DOHH2 (cell line): ENCODE measurements around the gene CDKL2.

Experiments used
- H3F3A ChIP-seq: fragments of 200-600 bp; sonication (generic), shearing (Covaris generic); 2 replicates; pipeline ENCODE4 v1.6.0; 2016; ENCODE audit warnings: antibody characterized with exemption, mild to moderate bottlenecking; ENCODE audit not compliant: control insufficient read depth, insufficient read depth
- H3K27ac ChIP-seq: fragments of 200-600 bp; sonication (generic); 2 replicates; pipeline ENCODE4 v1.5.1; 2014; ENCODE audit warnings: low read depth, mild to moderate bottlenecking, low read length, moderate library complexity
- H3K27me3 ChIP-seq: fragments of 200-600 bp; sonication (generic); 2 replicates; pipeline ENCODE4 v1.6.1; 2014; ENCODE audit warnings: mild to moderate bottlenecking, low read length, mixed read lengths; ENCODE audit not compliant: control insufficient read depth
- H3K36me3 ChIP-seq: fragments of 200-600 bp; sonication (generic); 2 replicates; pipeline ENCODE4 v1.6.1; 2014; ENCODE audit warnings: mild to moderate bottlenecking, low read length, moderate library complexity, mixed read lengths; ENCODE audit not compliant: control insufficient read depth
- H3K4me1 ChIP-seq: fragments of 200-600 bp; sonication (generic); 2 replicates; pipeline ENCODE4 v1.6.1; 2014; ENCODE audit warnings: mild to moderate bottlenecking, low read length, mixed read lengths; ENCODE audit not compliant: control insufficient read depth
- H3K4me2 ChIP-seq: fragments of 200-600 bp; sonication (generic); 2 replicates; pipeline ENCODE4 v1.6.0; 2014; ENCODE audit warnings: mild to moderate bottlenecking, low read length, moderate library complexity
- H3K4me3 ChIP-seq: fragments of 200-600 bp; sonication (generic); 2 replicates; pipeline ENCODE4 v1.5.1; 2014; ENCODE audit warnings: mild to moderate bottlenecking, low read length, mixed read lengths
- H3K79me2 ChIP-seq: fragments of 200-600 bp; sonication (generic); 2 replicates; pipeline ENCODE4 v1.6.1; 2014; ENCODE audit warnings: mild to moderate bottlenecking, low read length, mixed read lengths; ENCODE audit not compliant: control insufficient read depth
- H3K9me2 ChIP-seq: fragments of 200-600 bp; sonication (generic); replicated peaks from 2 replicates; pipeline ENCODE4 v1.6.1; 2014; ENCODE audit warnings: mild to moderate bottlenecking, low read length, mixed read lengths; ENCODE audit not compliant: control insufficient read depth
- H3K9me3 ChIP-seq: fragments of 200-600 bp; sonication (generic); 2 replicates; pipeline ENCODE4 v1.6.1; 2014; ENCODE audit warnings: antibody characterized with exemption, low read length, mixed read lengths; ENCODE audit not compliant: control insufficient read depth, insufficient read depth
- H4K20me1 ChIP-seq: fragments of 200-600 bp; sonication (generic); 2 replicates; pipeline ENCODE4 v1.6.0; 2014; ENCODE audit warnings: low read depth, mild to moderate bottlenecking, antibody characterized with exemption, low read length, moderate library complexity; ENCODE audit not compliant: control insufficient read depth, insufficient read depth
- EZH2phosphoT487 ChIP-seq: fragments of 200-600 bp; sonication (generic); IDR thresholded peaks from 2 replicates; pipeline ENCODE4 v1.6.1; 2017; ENCODE audit warnings: borderline replicate concordance, mild to moderate bottlenecking, antibody characterized with exemption, low read length, moderate library complexity, mixed read lengths
- TF ChIP-seq, protein P1 (sequence below): fragments of 200-600 bp; sonication (generic); IDR thresholded peaks from one replicate; pipeline ENCODE4 v1.5.1; 2014; ENCODE audit warnings: antibody characterized with exemption, mild to moderate bottlenecking, low read depth, low read length; ENCODE audit not compliant: poor library complexity, severe bottlenecking

CDKL2 gene

DNA sequence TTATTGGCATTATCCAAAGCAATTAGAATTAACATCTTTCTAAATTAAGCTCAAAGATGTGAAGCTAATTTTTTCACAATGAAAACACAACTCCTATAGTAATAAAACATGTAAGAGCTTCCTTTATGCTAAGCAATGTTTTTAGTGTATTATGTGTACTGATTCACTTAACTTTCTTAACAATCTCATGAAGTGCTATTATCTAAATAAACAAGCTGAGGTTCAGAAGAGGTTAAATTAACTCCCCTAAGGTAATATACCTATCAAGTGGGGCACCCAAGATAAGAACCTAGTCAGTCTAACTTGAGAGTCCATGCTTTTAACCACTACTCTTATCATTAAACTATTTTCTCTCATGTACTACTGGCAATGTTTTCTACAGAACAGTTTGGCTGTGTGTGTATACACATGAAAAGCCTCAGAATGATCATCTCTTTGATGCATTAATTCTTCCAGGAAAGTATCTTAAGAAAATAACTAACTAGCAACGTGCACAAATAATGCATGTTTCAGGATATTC, 29.2 kb upstream of the CDKL2 start:
- no peak overlapping the region for H3K27ac ChIP-seq
- H4K20me1 ChIP-seq = peaks cover 3% of the 10 kb centered on the region
- H3K4me2 ChIP-seq = no peak overlapping the region
- no peaks in the 10 kb centered on the region for H3K27me3 ChIP-seq
- peaks cover 2% of the 10 kb centered on the region; the same call in 1 of the 2 replicates for H3F3A ChIP-seq
- H3K79me2 ChIP-seq = peaks cover 71% of the 10 kb centered on the region
- no peak overlapping the region for H3K4me3 ChIP-seq
- TF ChIP-seq EZH2phosphoT487 = no peak
- TF ChIP-seq, protein P1, sequence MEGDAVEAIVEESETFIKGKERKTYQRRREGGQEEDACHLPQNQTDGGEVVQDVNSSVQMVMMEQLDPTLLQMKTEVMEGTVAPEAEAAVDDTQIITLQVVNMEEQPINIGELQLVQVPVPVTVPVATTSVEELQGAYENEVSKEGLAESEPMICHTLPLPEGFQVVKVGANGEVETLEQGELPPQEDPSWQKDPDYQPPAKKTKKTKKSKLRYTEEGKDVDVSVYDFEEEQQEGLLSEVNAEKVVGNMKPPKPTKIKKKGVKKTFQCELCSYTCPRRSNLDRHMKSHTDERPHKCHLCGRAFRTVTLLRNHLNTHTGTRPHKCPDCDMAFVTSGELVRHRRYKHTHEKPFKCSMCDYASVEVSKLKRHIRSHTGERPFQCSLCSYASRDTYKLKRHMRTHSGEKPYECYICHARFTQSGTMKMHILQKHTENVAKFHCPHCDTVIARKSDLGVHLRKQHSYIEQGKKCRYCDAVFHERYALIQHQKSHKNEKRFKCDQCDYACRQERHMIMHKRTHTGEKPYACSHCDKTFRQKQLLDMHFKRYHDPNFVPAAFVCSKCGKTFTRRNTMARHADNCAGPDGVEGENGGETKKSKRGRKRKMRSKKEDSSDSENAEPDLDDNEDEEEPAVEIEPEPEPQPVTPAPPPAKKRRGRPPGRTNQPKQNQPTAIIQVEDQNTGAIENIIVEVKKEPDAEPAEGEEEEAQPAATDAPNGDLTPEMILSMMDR = no peak
- no peaks in the 10 kb centered on the region for H3K9me2 ChIP-seq
- H3K9me3 ChIP-seq = no peaks in the 10 kb centered on the region
- peaks cover 19% of the 10 kb centered on the region for H3K4me1 ChIP-seq
- peaks cover 86% of the 10 kb centered on the region for H3K36me3 ChIP-seq

DNA sequence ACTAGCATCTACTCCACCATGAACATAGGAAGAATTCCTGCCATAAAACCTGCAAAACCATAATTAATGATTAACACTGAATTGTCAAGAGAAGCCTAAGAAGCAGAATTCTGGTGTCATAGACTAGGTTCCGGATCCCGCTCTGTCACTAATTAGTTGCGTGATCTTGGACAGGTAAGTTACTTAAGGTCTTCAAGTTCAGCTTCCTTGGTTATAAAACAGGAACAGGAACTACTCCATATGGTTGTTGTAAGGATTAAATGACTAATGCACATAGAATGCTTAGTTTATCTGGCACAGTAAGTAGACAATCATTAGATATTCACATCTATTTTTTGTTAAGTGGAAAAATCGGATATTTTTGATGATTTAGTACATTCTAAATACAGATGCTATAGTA, 28.5 kb upstream of the CDKL2 start:
- H3K27me3 ChIP-seq = no peaks in the 10 kb centered on the region
- H3K27ac ChIP-seq = no peak overlapping the region
- no peak for TF ChIP-seq EZH2phosphoT487
- TF ChIP-seq, protein P1 = no peak
- H3K36me3 ChIP-seq = peaks cover 88% of the 10 kb centered on the region
- peaks cover 2% of the 10 kb centered on the region; the same call in 1 of the 2 replicates for H3F3A ChIP-seq
- no peak overlapping the region for H3K4me2 ChIP-seq
- peaks cover 8% of the 10 kb centered on the region; the same call in 1 of the 2 replicates for H4K20me1 ChIP-seq
- H3K9me2 ChIP-seq = no peaks in the 10 kb centered on the region
- peaks cover 71% of the 10 kb centered on the region for H3K79me2 ChIP-seq
- H3K4me1 ChIP-seq = peaks cover 19% of the 10 kb centered on the region
- H3K4me3 ChIP-seq = no peak overlapping the region
- H3K9me3 ChIP-seq = no peaks in the 10 kb centered on the region

DNA sequence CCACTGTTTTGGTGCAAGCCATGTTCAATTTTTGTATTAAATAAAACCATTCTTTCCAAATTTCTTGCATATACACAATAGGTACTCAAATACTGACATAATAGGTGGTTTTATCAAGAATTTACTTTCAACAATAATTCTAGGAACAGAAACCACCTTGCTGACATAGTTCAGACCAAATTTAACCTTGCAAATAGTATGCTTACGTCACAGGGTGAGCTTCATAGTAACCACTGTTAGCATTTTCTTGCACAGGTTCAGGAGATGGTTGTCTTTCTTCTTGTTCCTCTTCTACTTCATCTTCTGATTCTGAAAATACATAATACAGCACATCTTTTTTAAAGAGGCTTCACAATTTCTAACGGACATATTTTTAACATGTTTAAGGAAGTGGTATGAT, 25.2 kb upstream of the CDKL2 start:
- H3K4me1 ChIP-seq = peaks cover 14% of the 10 kb centered on the region
- H3K9me3 ChIP-seq = no peaks in the 10 kb centered on the region
- no peaks in the 10 kb centered on the region for H3K27me3 ChIP-seq
- no peak overlapping the region for H3K4me3 ChIP-seq
- peaks cover 97% of the 10 kb centered on the region for H3K36me3 ChIP-seq
- no peak for TF ChIP-seq EZH2phosphoT487
- TF ChIP-seq, protein P1 = no peak
- H3K79me2 ChIP-seq = peaks cover 70% of the 10 kb centered on the region
- no peak overlapping the region; the same call in 1 of the 2 replicates for H3K27ac ChIP-seq
- peaks cover 5% of the 10 kb centered on the region for H3F3A ChIP-seq
- peaks cover 9% of the 10 kb centered on the region; the same call in 1 of the 2 replicates for H4K20me1 ChIP-seq
- H3K4me2 ChIP-seq = no peak overlapping the region
- H3K9me2 ChIP-seq = no peaks in the 10 kb centered on the region
